ENCODE data around the gene SLC4A3.

Gene SLC4A3

DNA sequence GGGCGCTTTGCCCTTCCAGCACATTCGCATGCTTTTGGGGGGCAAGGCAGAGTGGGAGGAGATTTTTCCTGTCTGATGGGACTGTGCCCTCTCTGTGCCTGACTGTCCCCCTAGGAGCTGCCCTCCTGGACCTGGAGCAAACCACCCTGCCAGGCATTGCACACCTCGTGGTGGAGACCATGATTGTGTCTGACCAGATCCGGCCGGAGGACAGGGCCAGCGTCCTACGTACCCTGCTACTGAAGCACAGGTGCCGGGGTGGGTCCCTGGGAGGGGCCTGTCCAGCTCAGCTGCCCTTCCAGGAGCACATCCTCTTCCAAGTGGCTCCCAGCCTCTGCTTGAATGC lies 5.3 kb downstream of the SLC4A3 start:
- DNase-seq: no peak

DNA sequence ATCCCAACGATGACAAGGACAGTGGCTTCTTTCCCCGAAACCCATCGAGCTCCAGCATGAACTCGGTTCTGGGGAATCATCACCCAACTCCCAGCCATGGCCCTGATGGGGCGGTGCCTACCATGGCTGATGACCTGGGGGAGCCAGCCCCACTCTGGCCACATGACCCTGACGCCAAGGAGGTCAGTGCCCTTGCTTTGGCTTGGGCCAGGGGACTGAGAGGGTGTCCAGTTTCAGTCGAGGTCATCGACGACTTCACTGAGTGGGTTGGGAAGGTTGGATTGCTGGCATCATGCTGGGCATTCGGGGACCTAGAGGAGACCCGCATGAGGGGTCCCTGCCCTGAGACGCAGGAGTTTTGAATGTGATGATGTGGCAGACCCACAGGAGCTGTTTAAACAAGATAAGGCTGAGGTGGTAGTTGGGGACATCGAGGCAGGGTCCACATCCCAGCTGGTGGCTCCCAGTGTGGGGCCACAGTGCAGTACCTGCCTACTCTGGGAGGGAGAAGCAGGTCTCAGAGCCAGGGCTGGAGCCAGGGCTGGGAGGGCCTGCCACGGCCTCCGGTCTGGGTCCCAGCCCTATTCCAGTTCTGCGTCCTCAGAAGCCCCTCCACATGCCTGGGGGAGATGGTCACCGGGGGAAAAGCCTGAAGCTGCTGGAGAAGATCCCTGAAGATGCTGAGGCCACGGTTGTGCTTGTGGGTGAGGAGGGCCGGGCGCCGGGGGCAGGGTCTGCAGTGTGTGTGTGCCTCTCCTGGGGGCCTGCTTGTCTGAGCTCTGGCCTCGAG lies 6.0 kb downstream of the SLC4A3 start:
- DNase-seq: no peak

DNA sequence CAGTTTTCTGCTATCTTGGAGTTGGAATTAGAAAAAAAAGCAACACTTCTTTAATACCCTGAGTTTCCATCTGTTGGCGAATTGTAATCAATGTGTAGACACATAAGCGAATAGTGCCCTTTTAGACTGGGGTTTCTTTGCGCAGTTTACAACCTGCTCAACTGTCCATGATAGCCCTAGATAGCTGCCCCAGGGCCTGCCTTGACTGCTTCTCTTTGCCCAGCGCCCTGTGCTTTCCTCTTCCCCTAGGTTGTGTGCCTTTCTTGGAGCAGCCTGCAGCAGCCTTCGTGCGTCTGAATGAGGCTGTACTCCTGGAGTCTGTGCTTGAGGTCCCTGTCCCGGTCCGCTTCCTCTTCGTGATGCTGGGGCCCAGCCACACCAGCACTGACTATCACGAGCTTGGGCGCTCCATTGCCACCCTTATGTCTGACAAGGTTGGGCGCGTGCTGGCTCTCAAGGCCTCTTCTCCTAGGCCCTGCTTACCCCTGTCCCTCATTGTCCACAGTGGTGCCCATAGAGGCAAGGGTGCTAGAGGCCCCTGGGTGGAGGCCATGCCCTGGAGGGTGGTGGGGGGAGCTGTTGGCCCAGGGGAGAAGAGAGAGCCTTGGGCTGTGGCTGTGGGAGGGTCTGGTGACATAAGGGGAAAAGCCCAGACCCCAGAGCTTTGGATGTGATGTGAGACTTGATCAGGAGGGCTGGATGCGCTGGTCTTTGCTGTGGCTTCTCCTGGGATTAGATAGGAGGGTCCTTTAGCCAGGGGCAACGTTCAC lies 6.9 kb downstream of the SLC4A3 start:
- DNase-seq: no peak

DNA sequence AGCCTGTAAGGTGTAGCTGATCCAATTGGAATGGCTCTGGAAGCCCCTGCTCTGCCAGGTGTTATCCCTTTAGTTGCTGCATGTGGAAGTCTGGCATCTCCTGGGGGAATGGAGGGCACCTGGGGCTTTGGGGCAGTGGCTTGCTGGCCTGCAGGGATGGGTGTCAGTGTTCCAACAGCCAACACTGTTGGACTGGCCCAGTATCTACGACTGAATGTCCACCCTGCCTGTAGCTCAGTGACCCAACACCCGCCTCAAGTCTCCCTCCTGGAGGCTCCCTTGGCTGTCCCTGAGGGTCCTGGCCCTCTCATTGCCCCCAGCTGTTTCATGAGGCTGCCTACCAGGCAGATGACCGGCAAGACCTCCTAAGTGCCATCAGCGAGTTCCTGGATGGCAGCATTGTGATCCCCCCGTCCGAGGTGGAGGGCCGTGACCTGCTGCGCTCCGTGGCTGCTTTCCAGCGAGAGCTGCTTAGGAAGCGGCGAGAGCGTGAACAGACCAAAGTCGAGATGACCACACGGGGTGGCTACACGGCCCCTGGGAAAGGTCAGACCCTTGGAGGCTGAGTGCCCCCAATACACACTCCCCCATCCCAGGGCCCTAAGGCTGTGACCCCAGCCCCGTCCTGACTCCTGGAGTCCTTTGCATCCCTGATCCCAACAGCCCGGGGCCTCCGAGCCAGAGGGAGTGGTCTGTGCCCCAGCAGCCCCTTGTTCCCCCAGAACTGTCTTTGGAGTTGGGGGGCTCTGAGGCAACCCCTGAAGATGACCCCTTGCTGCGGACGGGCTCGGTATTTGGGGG lies 7.7 kb downstream of the SLC4A3 start:
- no peak for DNase-seq

- no peak for DNase-seq
Measured at GRCh38 chr2:219636144-219636915, 8.9 kb downstream of the SLC4A3 start.

- no peak for DNase-seq
Measured at GRCh38 chr2:219636941-219637841, 9.8 kb downstream of the SLC4A3 start.

DNA sequence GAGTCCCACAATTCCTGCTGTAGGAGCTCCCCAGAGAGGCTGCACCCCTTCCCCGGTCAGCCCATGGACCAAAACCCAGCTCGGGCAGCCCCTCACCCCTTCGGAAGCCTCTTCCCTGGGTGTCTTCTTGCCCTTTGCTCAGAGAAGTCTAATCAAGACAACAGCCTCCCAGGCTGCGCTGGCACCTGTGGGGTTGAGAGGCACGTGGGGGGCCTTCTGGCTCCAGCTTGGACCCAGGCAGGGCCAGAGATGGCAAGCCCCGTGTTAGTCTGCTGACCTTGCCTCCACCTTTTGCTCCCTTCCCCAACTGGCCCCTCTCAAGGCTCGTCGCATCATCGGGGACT lies 10.4 kb downstream of the SLC4A3 start:
- DNase-seq: no peak

DNA sequence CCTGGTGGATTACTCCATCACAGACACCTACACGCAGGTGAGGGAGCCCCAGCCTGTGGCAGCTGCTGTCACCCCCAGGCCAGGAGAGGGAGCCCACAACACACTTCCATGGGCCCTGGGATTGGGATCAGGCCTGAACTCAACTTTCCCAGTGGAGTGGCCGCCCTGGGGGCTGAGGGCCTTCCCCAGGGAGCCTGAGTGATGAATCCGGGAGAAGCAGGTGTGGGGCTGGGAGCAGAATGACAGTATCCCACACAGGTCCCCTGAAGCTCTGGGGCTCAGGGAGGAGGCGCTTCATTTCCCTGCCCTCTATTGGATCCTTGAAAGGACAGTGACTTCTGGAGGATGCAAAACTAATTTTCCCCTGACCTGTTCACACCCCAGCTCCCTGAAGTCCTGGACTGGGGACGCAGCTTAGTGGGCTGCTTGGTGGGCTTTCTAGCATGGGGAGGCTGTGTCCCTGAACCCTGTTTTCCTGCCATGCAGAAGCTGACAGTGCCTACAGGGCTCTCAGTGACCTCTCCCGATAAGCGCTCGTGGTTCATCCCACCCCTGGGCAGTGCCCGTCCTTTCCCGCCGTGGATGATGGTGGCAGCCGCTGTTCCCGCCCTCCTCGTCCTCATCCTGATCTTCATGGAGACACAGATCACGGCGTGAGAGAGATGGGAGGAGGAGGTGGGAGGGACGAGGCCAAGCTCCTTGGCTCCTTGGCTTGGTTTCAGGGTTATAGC lies 11.0 kb downstream of the SLC4A3 start:
- no peak for DNase-seq

GRCh38 chr2:219638948-219639755 lies 11.7 kb downstream of the SLC4A3 start:
- no peak for DNase-seq

DNA sequence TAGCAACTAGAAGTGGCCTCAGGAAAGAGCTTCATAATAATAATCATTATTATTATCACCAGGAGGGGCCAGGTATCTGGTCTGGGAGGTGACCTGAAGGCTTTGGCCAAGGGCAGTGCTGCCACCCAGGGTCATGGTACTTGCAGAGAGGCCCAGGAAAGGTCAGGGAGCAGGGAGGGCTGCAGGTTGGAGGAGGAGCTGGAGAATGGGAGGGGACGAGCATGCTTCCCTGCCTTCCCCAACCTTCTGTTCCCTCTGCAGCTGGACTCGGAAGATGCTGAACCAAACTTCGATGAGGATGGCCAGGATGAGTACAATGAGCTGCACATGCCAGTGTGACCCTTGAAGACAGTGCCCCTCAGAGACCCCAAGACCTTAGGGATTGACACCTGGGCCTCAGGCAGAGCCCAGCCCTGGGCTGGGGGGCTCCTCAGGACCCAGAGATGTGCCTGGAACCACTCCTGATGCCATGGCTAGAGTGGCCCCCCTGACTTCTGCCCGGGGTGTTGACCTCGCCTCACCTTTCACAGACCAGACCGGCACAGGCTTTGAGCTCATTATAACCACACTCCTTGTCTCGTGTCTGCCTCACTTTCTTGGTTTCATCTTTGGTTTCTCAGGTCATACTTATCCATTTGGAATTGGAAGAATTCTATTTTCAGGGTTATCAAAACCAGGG lies 14.1 kb downstream of the SLC4A3 start:
- DNase-seq: no peak

DNA sequence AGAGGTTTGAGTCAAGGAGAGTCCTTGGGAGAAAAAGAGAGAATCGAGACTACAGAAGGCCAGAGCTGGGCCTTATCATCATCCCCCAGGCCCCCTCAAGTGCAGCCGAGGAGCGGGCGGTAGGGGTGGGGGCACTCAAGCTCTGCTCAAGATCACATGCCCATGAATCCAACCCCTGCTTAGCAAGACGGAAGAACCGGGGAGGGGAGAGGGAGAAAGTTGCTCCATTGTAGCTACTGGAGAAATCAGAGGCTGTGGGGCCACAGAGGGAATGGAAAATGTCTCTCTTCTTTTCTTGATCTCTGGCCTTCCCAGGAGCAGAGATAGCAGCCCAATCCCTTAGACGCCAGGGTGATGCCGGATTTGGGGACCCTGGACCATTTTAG lies 14.6 kb downstream of the SLC4A3 start:
- no peak for DNase-seq

DNA sequence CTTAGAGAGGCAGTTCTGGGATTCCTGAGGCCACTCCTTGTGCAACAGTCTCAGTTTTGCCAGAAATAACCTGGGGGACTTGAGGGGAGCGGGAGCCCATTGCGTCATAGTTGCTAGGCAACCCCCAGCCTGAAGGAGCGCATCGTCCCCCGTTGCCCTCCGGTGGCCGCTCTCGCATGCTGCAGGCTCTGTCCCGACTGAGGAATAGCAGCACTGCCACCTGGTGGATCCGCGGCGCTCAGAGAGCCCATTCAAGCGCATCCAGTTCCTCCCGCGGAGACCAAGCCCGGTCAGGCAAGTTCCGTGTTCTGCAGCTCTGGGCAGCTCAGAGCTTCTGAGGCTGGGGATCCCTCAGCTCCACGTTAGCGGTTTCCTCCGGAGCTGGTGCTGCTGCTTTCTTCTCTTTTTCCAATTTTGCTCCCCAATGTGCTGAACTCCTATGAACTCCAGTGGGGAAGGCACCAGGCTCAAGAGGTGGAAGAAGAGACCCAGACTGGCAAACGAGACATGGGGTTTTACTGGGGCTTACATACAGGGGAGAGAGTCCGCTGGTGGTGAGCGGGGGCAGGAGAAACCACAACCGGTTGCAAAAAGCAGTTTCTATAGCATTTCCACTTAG lies 15.1 kb downstream of the SLC4A3 start:
- peak; percentile 87 to 95 for DNase-seq

GRCh38 chr2:219643084-219643473 lies 15.6 kb downstream of the SLC4A3 start:
- DNase-seq: no peak

DNA sequence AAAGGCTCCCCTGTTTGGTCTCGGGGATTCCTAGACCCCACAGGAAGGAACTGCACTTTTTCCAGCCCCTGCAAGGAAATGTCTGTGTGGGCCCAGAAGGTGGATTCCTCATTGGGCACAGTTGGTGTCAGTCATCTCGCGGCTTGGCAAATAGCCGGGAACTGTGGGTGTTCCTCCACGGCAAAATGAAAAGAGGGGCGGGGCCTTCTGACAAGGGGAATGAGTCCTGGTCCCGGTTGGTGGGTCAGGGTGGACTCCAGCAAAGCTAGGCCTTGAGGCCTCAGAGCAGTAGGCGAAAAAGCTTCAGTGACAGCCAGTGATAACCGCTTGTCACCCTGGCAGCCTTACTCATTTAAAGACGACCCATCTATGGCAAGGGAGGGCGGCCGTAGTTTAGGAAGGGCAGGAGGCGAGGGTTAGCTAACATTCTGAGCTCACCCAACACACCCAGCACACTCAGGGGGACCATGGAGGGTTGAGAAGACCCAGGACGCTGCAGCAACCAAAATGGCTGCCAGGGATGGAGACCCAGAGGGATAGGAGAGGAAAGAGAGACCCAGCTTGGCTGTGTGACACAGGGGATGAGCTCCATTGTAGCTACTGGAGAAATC lies 16.5 kb downstream of the SLC4A3 start:
- DNase-seq: no peak

GRCh38 chr2:219644801-219645480 lies 17.5 kb downstream of the SLC4A3 start:
- peak; percentile 56 to 65 for DNase-seq

DNA sequence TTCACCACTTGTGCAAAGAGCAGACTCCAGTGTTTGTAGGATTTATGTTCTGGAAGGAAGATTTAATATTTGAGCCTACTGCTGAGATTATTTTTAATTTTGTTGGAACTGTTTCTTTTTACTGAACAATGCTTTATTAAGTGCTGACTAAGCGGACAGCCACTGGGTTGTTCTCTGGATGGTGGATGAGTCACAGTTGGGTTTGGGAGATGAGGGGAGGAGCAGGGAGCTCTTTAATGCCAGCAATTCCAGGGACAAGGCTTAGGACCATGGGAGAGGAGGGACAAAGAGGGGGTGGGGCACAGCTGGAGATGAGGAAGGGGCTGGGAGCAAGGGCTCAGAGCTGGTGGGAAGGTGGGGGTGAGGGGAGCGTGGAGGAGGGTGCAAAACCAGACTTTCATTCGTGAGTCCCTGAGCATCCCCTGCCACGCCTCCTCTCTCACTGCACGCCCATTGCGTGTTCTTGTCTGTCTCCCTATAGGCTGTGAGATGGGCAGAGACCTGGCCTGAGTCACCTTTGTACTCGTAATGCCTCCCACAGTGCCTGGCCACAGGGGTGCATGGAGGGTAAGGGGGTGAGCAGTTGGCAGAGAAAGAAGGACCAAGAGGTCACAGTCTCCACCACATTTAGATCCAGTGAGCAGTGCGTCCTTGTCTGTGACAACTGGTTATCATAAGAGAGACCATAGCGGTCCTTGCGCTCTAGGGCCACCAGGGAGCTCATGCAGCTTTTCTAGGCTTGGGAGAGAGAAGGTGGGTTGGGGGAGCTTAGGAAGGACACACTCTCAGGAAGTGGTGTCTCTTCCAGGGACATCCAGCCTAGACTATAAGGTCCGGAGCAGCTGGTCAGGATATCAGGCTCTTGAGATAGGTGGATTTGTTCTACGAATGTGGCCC lies 18.4 kb downstream of the SLC4A3 start:
- no peak for DNase-seq

- no peak for DNase-seq
Measured at GRCh38 chr2:219648176-219648575, 20.7 kb downstream of the SLC4A3 start.

Data from SHP77 (cell line).